Gastroesophageal sphincter (tissue), 4 donors: Measurements from ENCODE around the gene STUB1. TPM values are rescaled to one million over a fixed set of nuclear protein-coding genes. Genes with fewer than 3 reads are reported as not detected.

Experiments
- ATAC-seq: fragments of 150-250 bp; one replicate; pipeline ENCODE4 v1.9.1; 2016; ENCODE audit warnings: mild to moderate bottlenecking, moderate library complexity
- H3K27ac ChIP-seq, 4 donors: fragments of 200-600 bp; sonication (generic) in 3 of 4; 1 replicate in 3 of 4; 2 replicates in 1 of 4; pipeline ENCODE4 v1.5.1; 2016 to 2019
- H3K27me3 ChIP-seq: fragments of 200-600 bp; sonication (generic); one replicate; pipeline ENCODE4 v1.5.1; 2019
- H3K36me3 ChIP-seq, 2 donors: fragments of 200-600 bp; sonication (generic); one replicate each; pipeline ENCODE4 v1.5.1; 2019; ENCODE audit warnings: control low read depth in 1 of 2
- H3K4me1 ChIP-seq, 3 donors: fragments of 200-600 bp; sonication (generic); 1 replicate in 2 of 3; 2 replicates in 1 of 3; pipeline ENCODE4 v1.5.1; 2016 to 2019; ENCODE audit warnings: control low read depth in 2 of 3
- H3K4me3 ChIP-seq, 2 donors: fragments of 200-600 bp; sonication (generic); one replicate each; pipeline ENCODE4 v1.5.1; 2019; ENCODE audit warnings: mild to moderate bottlenecking in 1 of 2, moderate library complexity in 1 of 2
- H3K9me3 ChIP-seq, 3 donors: fragments of 200-600 bp; sonication (generic); one replicate each; pipeline ENCODE4 v1.5.1; 2017 to 2019; ENCODE audit warnings: control low read depth in 2 of 3
- EP300 ChIP-seq: sonication (generic); formaldehyde crosslinking; IDR thresholded peaks from one replicate; pipeline ENCODE4 v1.6.1; 2017; ENCODE audit warnings: antibody characterized with exemption, mild to moderate bottlenecking
- POLR2A ChIP-seq, 2 donors: fragments of 450-650 bp; IDR thresholded peaks; one replicate each; pipeline ENCODE4 v1.6.1; 2017; ENCODE audit warnings: antibody characterized with exemption in 2 of 2, mild to moderate bottlenecking in 2 of 2, moderate library complexity in 1 of 2
- POLR2AphosphoS5 ChIP-seq: sonication (generic); formaldehyde crosslinking; IDR thresholded peaks from one replicate; pipeline ENCODE4 v1.6.1; 2017; ENCODE audit warnings: antibody characterized with exemption
- WGBS, 2 donors: methylation state at CpG; one replicate each; pipeline ENCODE4 v1.1.5; 2018; ENCODE audit warnings: low coverage in 1 of 2; 5-methylcytosine and 5-hydroxymethylcytosine counted together
- total RNA-seq, 4 donors: library from RNA; depleted of rRNA; stranded (reverse); fragments of >200 nt; gene quantifications; one replicate each; pipeline ENCODE4 v1.1.0, GENCODE V29; 2016
- TF ChIP-seq, protein P1 (sequence below), 4 experiments: fragments of 200-600 bp in 2 of 4; fragments of 450-650 bp in 2 of 4; sonication (generic) in 1 of 4; IDR thresholded peaks; one replicate each; pipeline ENCODE4 v1.5.1; 2017 to 2019; ENCODE audit warnings: antibody characterized with exemption in 4 of 4, mild to moderate bottlenecking in 2 of 4, moderate library complexity in 2 of 4

STUB1 gene
- total RNA-seq, 4 donors from 2014 or later = 161 to 212 (median 179) TPM

DNA sequence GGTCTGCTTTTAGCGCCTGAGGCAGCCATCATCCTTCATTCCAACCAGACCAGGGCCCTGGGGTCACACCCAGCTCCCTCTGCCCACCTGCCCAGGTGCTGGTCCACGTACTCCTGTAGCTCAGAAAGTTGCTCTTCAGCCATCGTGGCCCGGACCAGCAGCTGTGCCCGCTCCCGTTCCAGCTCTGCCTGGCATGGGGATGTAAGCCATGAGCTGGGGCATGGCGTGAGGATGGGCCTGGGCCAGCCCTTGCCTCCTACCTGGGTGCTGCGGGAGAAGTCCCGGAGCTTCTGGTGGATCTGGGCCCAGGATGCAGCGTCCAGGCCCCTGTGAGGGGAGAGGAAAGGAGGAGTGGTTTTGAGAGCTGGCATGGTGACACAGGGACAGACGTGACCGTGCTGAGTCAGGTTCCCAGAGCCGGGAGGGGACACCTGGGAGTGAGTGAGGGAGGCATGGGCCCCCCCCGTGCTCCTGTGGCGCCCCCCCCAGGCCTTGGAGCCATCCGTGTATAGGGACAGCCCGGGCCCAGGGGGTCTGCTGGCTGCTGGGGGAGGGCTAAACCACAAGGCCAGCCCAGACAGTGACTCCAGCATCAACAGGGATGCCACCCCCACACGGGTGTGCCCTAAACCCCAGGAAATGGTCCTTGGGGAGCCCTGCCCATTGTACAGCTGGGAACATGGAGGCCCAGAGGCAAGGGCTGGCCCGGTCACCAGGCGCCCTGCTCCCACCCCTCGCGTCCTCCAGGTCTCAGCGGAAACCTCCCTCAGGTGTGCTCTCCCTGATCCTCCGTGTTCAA lies 42.8 kb downstream of the STUB1 start:
- Histone ChIP-seq H3K9me3 (no peaks in the 10 kb centered on the region), H3K4me3 (no peak overlapping the region), H3K27me3 (peaks cover 40% of the 10 kb centered on the region), H3K4me1 (peaks cover 0 to 57% (median 27%) of the 10 kb centered on the region in 3 donors), H3K27ac (no peak overlapping the region), H3K36me3 (peaks cover 0 to 8% of the 10 kb centered on the region in 2 donors)
- ATAC-seq = no peak
- WGBS, 2 donors = 50% methylated on average over 2 of the region's 24 CpGs; no CpG with 5 or more reads in 1 of the 2 donors
- no peak for TF ChIP-seq POLR2AphosphoS5
- no peak for TF ChIP-seq EP300
- TF ChIP-seq, protein P1, sequence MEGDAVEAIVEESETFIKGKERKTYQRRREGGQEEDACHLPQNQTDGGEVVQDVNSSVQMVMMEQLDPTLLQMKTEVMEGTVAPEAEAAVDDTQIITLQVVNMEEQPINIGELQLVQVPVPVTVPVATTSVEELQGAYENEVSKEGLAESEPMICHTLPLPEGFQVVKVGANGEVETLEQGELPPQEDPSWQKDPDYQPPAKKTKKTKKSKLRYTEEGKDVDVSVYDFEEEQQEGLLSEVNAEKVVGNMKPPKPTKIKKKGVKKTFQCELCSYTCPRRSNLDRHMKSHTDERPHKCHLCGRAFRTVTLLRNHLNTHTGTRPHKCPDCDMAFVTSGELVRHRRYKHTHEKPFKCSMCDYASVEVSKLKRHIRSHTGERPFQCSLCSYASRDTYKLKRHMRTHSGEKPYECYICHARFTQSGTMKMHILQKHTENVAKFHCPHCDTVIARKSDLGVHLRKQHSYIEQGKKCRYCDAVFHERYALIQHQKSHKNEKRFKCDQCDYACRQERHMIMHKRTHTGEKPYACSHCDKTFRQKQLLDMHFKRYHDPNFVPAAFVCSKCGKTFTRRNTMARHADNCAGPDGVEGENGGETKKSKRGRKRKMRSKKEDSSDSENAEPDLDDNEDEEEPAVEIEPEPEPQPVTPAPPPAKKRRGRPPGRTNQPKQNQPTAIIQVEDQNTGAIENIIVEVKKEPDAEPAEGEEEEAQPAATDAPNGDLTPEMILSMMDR (IDR thresholded peaks at IDR 0.05) = no peak
- no peak for TF ChIP-seq POLR2A (IDR thresholded peaks at IDR 0.05)

DNA sequence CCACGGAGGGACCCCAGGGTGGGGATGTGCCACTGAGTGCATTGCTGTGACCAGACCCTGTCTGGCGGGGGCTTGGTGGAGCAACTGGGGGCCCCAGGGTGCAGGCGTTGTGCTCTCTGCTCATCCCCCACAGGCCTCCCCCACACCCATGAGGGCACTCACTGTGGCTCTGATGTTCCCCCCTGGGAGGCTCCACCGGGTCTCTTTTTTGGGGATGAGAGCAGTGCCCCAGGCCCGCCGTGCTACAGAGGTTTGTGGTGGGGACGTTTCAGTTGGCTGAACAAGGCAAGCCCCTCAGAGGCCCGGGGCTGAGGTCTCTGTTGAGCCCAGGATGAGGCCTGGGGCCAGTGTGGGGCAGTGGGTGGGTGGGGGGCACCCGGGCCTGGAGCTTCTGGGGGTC lies 43.5 kb downstream of the STUB1 start:
- Histone ChIP-seq H3K27me3 (peaks cover 47% of the 10 kb centered on the region), H3K4me1 (peaks cover 0 to 63% (median 33%) of the 10 kb centered on the region in 3 donors), H3K27ac (no peak overlapping the region), H3K4me3 (no peak overlapping the region), H3K36me3 (peaks cover 0 to 8% of the 10 kb centered on the region in 2 donors), H3K9me3 (no peaks in the 10 kb centered on the region)
- TF ChIP-seq EP300 = no peak
- no peak for TF ChIP-seq POLR2A (IDR thresholded peaks at IDR 0.05)
- TF ChIP-seq, protein P1 (IDR thresholded peaks at IDR 0.05) = no peak
- no peak for TF ChIP-seq POLR2AphosphoS5
- no CpG with 5 or more reads among the region's 9 CpGs for WGBS, 2 donors
- no peak for ATAC-seq

DNA sequence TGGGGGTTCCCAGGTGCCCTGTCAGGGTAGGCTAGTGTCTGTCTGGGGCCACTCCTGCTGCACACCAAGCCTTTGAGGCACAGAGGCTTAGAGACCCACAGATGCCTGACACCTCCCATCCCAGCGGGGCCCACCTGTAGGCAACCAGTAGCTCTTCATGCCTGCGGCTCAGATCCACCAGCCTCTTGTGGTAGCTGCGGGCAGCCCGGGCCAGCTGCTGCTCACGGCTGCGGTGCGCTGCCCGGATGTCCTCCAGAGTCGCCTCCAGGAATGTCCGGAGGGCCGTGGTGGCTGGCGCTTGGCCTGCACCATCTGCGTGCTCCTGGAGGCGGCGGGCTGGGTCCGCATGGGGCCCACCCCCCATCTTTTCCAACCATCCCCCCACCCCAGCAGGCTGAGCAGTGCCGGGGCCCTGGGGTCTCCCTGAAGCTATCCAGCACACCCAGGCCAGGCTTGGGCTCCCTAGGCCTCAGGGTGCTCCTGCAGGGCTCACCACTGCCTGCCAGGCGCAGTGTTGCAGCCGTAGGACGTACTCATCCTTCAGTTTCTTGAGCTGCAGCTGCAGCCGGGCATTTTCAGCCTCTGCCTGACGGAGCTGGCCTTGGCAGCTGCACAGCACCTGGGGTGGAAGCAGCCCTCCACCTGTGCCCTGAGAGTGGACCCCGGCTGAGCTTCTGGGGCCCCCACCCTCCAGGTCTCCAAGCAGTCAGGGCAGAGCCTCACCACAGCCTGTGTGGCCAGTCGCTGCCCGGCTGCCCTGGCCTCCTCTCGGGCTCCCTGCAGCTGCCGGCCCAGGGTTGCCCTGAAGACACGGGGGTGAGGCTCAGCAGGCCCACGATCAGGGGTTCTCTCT lies 44.2 kb downstream of the STUB1 start:
- WGBS, 2 donors = 20% methylated on average over 1 of the region's 29 CpGs; no CpG with 5 or more reads in 1 of the 2 donors
- ATAC-seq = no peak
- Histone ChIP-seq H3K36me3 (peaks cover 0 to 9% of the 10 kb centered on the region in 2 donors), H3K4me3 (no peak overlapping the region), H3K4me1 (peaks cover 0 to 64% (median 34%) of the 10 kb centered on the region in 3 donors), H3K27ac (no peak overlapping the region), H3K9me3 (no peaks in the 10 kb centered on the region), H3K27me3 (peaks cover 54% of the 10 kb centered on the region)
- TF ChIP-seq POLR2A (IDR thresholded peaks at IDR 0.05) (no peak), EP300 (no peak), POLR2AphosphoS5 (no peak)
- TF ChIP-seq, protein P1 (IDR thresholded peaks at IDR 0.05) = no peak

DNA sequence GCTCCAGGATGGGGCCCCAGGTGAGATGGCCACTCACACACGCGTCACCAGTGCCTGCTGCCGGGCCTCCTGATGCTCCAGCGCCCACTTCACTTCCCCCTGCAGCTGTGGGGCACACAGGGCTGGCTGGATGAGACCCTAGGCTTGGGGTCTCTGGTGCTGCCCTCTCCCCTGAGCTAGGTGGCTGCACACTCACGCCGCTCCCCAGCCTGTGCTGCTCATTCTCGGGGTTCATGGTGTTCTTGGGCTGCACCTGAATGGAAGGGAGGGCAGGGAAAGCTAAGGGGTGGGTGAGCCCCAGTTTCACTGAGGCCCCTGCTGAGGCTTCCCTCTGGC lies 44.8 kb downstream of the STUB1 start:
- H3K36me3 ChIP-seq = peaks cover 0 to 15% of the 10 kb centered on the region in 2 donors
- H3K27me3 ChIP-seq = peaks cover 55% of the 10 kb centered on the region
- ATAC-seq = no peak
- H3K4me1 ChIP-seq = peaks cover 0 to 58% (median 31%) of the 10 kb centered on the region in 3 donors
- TF ChIP-seq EP300 = no peak
- TF ChIP-seq, protein P1 (IDR thresholded peaks at IDR 0.05) = no peak
- no peak overlapping the region for H3K4me3 ChIP-seq
- H3K27ac ChIP-seq = no peak overlapping the region
- WGBS, 2 donors = 73% methylated on average over 4 of the region's 7 CpGs; no CpG with 5 or more reads in 1 of the 2 donors
- no peaks in the 10 kb centered on the region for H3K9me3 ChIP-seq
